ENCODE data around the gene BRPF1.

The BRPF1 gene

GRCh38 chr3:9794400-9794799 lies 62.9 kb downstream of the BRPF1 start:
- no peak for DNase-seq
- in situ Hi-C loops (cut with HindIII; ENCODE audit: low pct_ligation_motif_present, low pct_unique_long_range_greater_than_20kb, low sequenced_read_pairs), result no loop called here

GRCh38 chr3:9795207-9795606 lies 63.7 kb downstream of the BRPF1 start:
- in situ Hi-C loops (cut with HindIII; ENCODE audit: low pct_ligation_motif_present, low pct_unique_long_range_greater_than_20kb, low sequenced_read_pairs), result no loop called here
- no peak for DNase-seq

- in situ Hi-C loops (cut with HindIII; ENCODE audit: low pct_ligation_motif_present, low pct_unique_long_range_greater_than_20kb, low sequenced_read_pairs), result no loop called here
- DNase-seq, result no peak
These were observed 65.8 kb downstream of the BRPF1 start for GRCh38 chr3:9797196-9797945.
